Measurements from ENCODE around the gene MAP2K6.

Gene MAP2K6

GRCh38 chr17:69567130-69567529 is 152.6 kb downstream of the MAP2K6 start:
- no peak for TF ChIP-seq CTCF (conservative IDR thresholded peaks at IDR 0.05; ENCODE audit: low read depth, low read length)
- H3K4me3 ChIP-seq (ENCODE audit: low read depth, low read length) = no peak overlapping the region
- peak; percentile 41 for DNase-seq (ENCODE audit: low read depth)

GRCh38 chr17:69572747-69573146 is 158.2 kb downstream of the MAP2K6 start:
- TF ChIP-seq CTCF (conservative IDR thresholded peaks at IDR 0.05; ENCODE audit: low read depth, low read length) = no peak
- no peak for DNase-seq (ENCODE audit: low read depth)
- no peak overlapping the region for H3K4me3 ChIP-seq (ENCODE audit: low read depth, low read length)

- no peak for TF ChIP-seq CTCF (conservative IDR thresholded peaks at IDR 0.05; ENCODE audit: low read depth, low read length)
- H3K4me3 ChIP-seq (ENCODE audit: low read depth, low read length) = no peak overlapping the region
- no peak for DNase-seq (ENCODE audit: low read depth)
These were observed 158.9 kb downstream of the MAP2K6 start for GRCh38 chr17:69573396-69573795.

- H3K4me3 ChIP-seq (ENCODE audit: low read depth, low read length) = no peak overlapping the region
- TF ChIP-seq CTCF (conservative IDR thresholded peaks at IDR 0.05; ENCODE audit: low read depth, low read length) = no peak
- DNase-seq (ENCODE audit: low read depth) = peak; percentile 87
These were observed 160.0 kb downstream of the MAP2K6 start for GRCh38 chr17:69574257-69575197.

GRCh38 chr17:69575346-69575761 is 160.9 kb downstream of the MAP2K6 start:
- H3K4me3 ChIP-seq (ENCODE audit: low read depth, low read length) = no peak overlapping the region
- TF ChIP-seq CTCF (conservative IDR thresholded peaks at IDR 0.05; ENCODE audit: low read depth, low read length) = no peak
- peak; percentile 95 for DNase-seq (ENCODE audit: low read depth)

- no peak for TF ChIP-seq CTCF (conservative IDR thresholded peaks at IDR 0.05; ENCODE audit: low read depth, low read length)
- DNase-seq (ENCODE audit: low read depth) = no peak
These were observed 162.6 kb downstream of the MAP2K6 start for GRCh38 chr17:69577098-69577497.

More at GRCh38 chr17:69577098-69577497, 162.6 kb downstream of the MAP2K6 start:
- no peak overlapping the region for H3K4me3 ChIP-seq (ENCODE audit: low read depth, low read length)

All from choroid plexus epithelial cell (primary cell).